OCI-LY7 (cell line): ENCODE results near the gene PZP. TPM values are rescaled to one million over a fixed set of nuclear protein-coding genes. Genes with fewer than 3 reads are reported as not detected.

Experiments
- BruUV-seq: library from RNA; stranded (reverse); fragments of 400-500 nt; replicated peaks from 2 replicates; lab custom pipeline; 2021; lab: Mats Ljungman, UMichigan
- CTCF ChIA-PET: fragments of 300-600 bp; sonication (Branson Sonifier 250); formaldehyde crosslinking; loops from one replicate; lab custom pipeline; 2022; ENCODE audit warnings: antibody characterized with exemption; ENCODE audit not compliant: unreplicated experiment; lab: Charles Lee
- POLR2A ChIA-PET: fragments of 300-600 bp; sonication (Branson Sonifier 250); formaldehyde crosslinking; loops from one replicate; lab custom pipeline; 2022; ENCODE audit warnings: antibody characterized with exemption; lab: Charles Lee
- DNase-seq: peaks from one replicate; pipeline ENCODE4 v3.0.0-alpha.2; 2015; ENCODE audit warnings: low spot score
- H2AFZ ChIP-seq: fragments of 200-600 bp; sonication (generic), shearing (Covaris generic); 2 replicates; pipeline ENCODE4 v1.6.1; 2014; ENCODE audit warnings: mild to moderate bottlenecking, antibody characterized with exemption, low read length, moderate library complexity
- H3K27ac ChIP-seq: fragments of 200-600 bp; sonication (generic); 2 replicates; pipeline ENCODE4 v1.5.1; 2014; ENCODE audit warnings: mixed run types, low read depth, mild to moderate bottlenecking, moderate library complexity, low read length, inconsistent platforms; ENCODE audit not compliant: poor library complexity, severe bottlenecking
- H3K36me3 ChIP-seq: fragments of 200-600 bp; sonication (generic); 2 replicates; pipeline ENCODE4 v1.6.1; 2014; ENCODE audit warnings: mild to moderate bottlenecking, antibody characterized with exemption, low read length, moderate library complexity, mixed read lengths; ENCODE audit not compliant: insufficient read depth
- H3K4me1 ChIP-seq: fragments of 200-600 bp; sonication (generic); 2 replicates; pipeline ENCODE4 v1.5.1; 2014; ENCODE audit warnings: mild to moderate bottlenecking, low read length; ENCODE audit not compliant: insufficient read depth, poor library complexity, severe bottlenecking
- H3K4me2 ChIP-seq: fragments of 200-600 bp; sonication (generic); 2 replicates; pipeline ENCODE4 v1.6.1; 2014; ENCODE audit warnings: mild to moderate bottlenecking, low read length
- H3K4me3 ChIP-seq: fragments of 200-600 bp; sonication (generic); 2 replicates; pipeline ENCODE4 v1.5.1; 2014; ENCODE audit warnings: mild to moderate bottlenecking, low read depth, low read length; ENCODE audit not compliant: poor library complexity, severe bottlenecking
- H3K79me2 ChIP-seq: fragments of 200-600 bp; sonication (generic); 2 replicates; pipeline ENCODE4 v1.6.1; 2016; ENCODE audit warnings: low read depth, mild to moderate bottlenecking, low read length, moderate library complexity, mixed read lengths; ENCODE audit not compliant: insufficient read depth
- H3K9me2 ChIP-seq: fragments of 200-600 bp; sonication (generic); 2 replicates; pipeline ENCODE4 v1.6.1; 2016; ENCODE audit warnings: mild to moderate bottlenecking, low read length, mixed read lengths; ENCODE audit not compliant: insufficient read depth
- H3K9me3 ChIP-seq: fragments of 200-600 bp; sonication (generic); 2 replicates; pipeline ENCODE4 v1.6.1; 2014; ENCODE audit warnings: mild to moderate bottlenecking, mixed run types, low read length, mixed read lengths
- H4K20me1 ChIP-seq: fragments of 200-600 bp; sonication (generic); 2 replicates; pipeline ENCODE4 v1.6.1; 2014; ENCODE audit warnings: mild to moderate bottlenecking, antibody characterized with exemption, low read length, moderate library complexity, mixed read lengths; ENCODE audit not compliant: insufficient read depth
- EZH2phosphoT487 ChIP-seq: fragments of 200-600 bp; sonication (generic); IDR thresholded peaks from 2 replicates; pipeline ENCODE4 v1.6.1; 2018; ENCODE audit warnings: low read depth, borderline replicate concordance, mild to moderate bottlenecking, mixed run types, antibody characterized with exemption, low read length, moderate library complexity, mixed read lengths
- intact Hi-C: fragments of 100-400 bp; cut with micrococcal nuclease; formaldehyde crosslinking; loops from one replicate; pipeline ENCODE4 v1.10.0; 2022; ENCODE audit not compliant: unreplicated experiment
- total RNA-seq, 2 experiments: library from RNA; depleted of rRNA in 1 of 2; stranded (reverse); fragments of >200 nt in 1 of 2; shearing (Covaris generic) in 1 of 2; gene quantifications; 2 replicates each; pipeline ENCODE4 v1.2.3, GENCODE V29; 2014 to 2022
- TF ChIP-seq, protein P1 (sequence below): fragments of 200-600 bp; sonication (generic); conservative IDR thresholded peaks from 2 replicates; pipeline ENCODE4 v1.5.1; 2014; ENCODE audit warnings: mild to moderate bottlenecking, antibody characterized with exemption, low read length, moderate library complexity, mixed read lengths

PZP gene
- total RNA-seq, 2 experiments from 2014 or later = not detected

DNA sequence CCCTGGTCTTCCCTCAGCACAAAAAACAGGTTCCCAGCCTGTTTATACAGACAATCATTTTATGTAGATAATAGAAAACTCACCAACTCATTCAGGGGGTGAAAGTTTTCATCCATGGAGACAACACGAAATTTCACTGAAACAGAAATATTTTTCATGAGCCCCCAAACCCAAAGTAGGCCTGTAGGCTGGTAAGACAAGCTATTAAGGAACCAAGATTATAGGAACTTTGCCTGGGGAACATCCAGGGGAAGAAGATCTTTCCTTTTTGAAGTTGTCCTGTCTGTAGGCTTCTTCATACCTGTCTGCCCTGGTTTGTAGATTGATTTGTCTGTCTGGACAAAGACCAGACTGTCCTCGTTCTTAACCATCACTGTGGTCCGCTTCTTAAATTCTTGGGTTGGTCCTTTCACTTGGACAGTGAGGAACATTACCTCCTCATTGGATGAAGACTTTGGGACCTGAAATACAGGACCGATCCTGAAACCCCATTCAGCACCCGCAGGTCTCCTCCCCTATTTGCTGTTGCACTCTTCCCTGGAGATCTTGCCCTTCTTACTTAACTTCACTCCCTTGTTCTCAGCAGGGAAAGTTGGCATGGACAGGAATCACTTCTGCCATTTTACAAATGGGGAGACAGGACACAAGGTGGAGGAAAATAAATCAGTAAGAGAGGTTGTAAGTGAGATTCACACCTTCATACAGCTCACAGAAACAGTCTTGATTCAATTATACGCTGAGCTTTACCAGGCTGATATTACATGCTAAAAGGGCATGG, 95.9 kb downstream of the PZP start:
- H2AFZ ChIP-seq = no peak overlapping the region
- H3K4me2 ChIP-seq = no peak overlapping the region
- DNase-seq = no peak
- no peak overlapping the region for H3K4me3 ChIP-seq
- no TSS peak for BruUV-seq
- H3K27ac ChIP-seq = no peak overlapping the region
- H4K20me1 ChIP-seq = no peaks in the 10 kb centered on the region
- no peaks in the 10 kb centered on the region for H3K79me2 ChIP-seq
- H3K9me2 ChIP-seq = no peaks in the 10 kb centered on the region
- intact Hi-C loops = no loop called here
- CTCF ChIA-PET = no interaction called here
- H3K4me1 ChIP-seq = no peaks in the 10 kb centered on the region
- H3K36me3 ChIP-seq = no peaks in the 10 kb centered on the region
- POLR2A ChIA-PET = interaction anchor here (0.5 kb wide), 1 partner anchor 51 kb away, joined by 3 read pairs; no protein-coding TSS in a partner anchor
- H3K9me3 ChIP-seq = no peaks in the 10 kb centered on the region
- TF ChIP-seq EZH2phosphoT487 = no peak
- TF ChIP-seq, protein P1, sequence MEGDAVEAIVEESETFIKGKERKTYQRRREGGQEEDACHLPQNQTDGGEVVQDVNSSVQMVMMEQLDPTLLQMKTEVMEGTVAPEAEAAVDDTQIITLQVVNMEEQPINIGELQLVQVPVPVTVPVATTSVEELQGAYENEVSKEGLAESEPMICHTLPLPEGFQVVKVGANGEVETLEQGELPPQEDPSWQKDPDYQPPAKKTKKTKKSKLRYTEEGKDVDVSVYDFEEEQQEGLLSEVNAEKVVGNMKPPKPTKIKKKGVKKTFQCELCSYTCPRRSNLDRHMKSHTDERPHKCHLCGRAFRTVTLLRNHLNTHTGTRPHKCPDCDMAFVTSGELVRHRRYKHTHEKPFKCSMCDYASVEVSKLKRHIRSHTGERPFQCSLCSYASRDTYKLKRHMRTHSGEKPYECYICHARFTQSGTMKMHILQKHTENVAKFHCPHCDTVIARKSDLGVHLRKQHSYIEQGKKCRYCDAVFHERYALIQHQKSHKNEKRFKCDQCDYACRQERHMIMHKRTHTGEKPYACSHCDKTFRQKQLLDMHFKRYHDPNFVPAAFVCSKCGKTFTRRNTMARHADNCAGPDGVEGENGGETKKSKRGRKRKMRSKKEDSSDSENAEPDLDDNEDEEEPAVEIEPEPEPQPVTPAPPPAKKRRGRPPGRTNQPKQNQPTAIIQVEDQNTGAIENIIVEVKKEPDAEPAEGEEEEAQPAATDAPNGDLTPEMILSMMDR = no peak

DNA sequence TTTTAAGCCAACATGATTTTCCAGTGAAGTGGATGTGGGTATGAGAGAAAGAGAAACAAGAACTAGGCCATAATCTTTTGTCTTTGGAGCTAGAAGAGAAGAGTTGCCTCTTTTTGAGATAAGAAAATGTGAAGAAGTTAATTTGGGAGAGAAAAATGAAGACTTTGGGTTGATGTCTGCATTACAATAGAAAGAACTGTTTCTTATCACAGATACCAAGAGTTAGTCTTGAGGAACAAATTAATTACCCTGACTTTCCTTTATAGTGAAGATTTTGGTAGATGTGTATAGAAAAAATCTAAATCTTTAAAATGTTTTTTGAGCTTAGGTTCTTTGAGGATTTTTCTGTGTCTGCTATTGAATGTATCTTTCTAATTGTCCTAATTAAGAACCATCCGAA, 96.7 kb downstream of the PZP start:
- ChIA-PET POLR2A (interaction anchor here (0.5 to 0.7 kb wide), 3 partner anchors 52 to 988 kb away, joined by 3 read pairs; no protein-coding TSS in a partner anchor), CTCF (interaction anchor here (0.7 kb wide), 1 partner anchor 10 kb away, joined by 3 read pairs; no protein-coding TSS in a partner anchor)
- no peak overlapping the region for H2AFZ ChIP-seq
- intact Hi-C loops = no loop called here
- no peaks in the 10 kb centered on the region for H3K9me2 ChIP-seq
- H3K4me1 ChIP-seq = no peaks in the 10 kb centered on the region
- H3K4me2 ChIP-seq = no peak overlapping the region
- H3K79me2 ChIP-seq = no peaks in the 10 kb centered on the region
- no peaks in the 10 kb centered on the region for H3K36me3 ChIP-seq
- no peaks in the 10 kb centered on the region for H4K20me1 ChIP-seq
- BruUV-seq = no TSS peak
- no peak for DNase-seq
- H3K9me3 ChIP-seq = no peaks in the 10 kb centered on the region
- no peak overlapping the region for H3K4me3 ChIP-seq
- no peak overlapping the region for H3K27ac ChIP-seq
- no peak for TF ChIP-seq EZH2phosphoT487
- TF ChIP-seq, protein P1 = no peak
